Esophagus muscularis mucosa (tissue), 4 donors: ENCODE measurements around the gene GPR18.

Experiments
- CTCF ChIP-seq, 3 experiments: fragments of 200-600 bp in 2 of 3; fragments of 450-650 bp in 1 of 3; sonication (generic) in 2 of 3; IDR thresholded peaks; one replicate each; pipeline ENCODE4 v1.5.1; 2017 to 2019; ENCODE audit warnings: antibody characterized with exemption in 3 of 3, mild to moderate bottlenecking in 2 of 3, moderate library complexity in 1 of 3
- EP300 ChIP-seq: sonication (generic); formaldehyde crosslinking; IDR thresholded peaks from one replicate; pipeline ENCODE4 v1.6.1; 2017; ENCODE audit warnings: antibody characterized with exemption
- POLR2A ChIP-seq: fragments of 450-650 bp; IDR thresholded peaks from one replicate; pipeline ENCODE4 v1.6.1; 2017; ENCODE audit warnings: antibody characterized with exemption, moderate library complexity, mild to moderate bottlenecking, low read depth
- POLR2AphosphoS5 ChIP-seq, 2 donors: sonication (generic); formaldehyde crosslinking; IDR thresholded peaks; one replicate each; pipeline ENCODE4 v1.6.1; 2017; ENCODE audit warnings: antibody characterized with exemption in 2 of 2

GRCh38 chr13:99296398-99296797, 38.2 kb upstream of the GPR18 start:
- TF ChIP-seq CTCF (IDR thresholded peaks at IDR 0.05) (no peak), POLR2AphosphoS5 (IDR thresholded peaks at IDR 0.05) (no peak), POLR2A (no peak), EP300 (no peak)
